HCT116 (cell line): ENCODE data around the gene SCN7A. TPM values are rescaled to one million over a fixed set of nuclear protein-coding genes. Genes with fewer than 3 reads are reported as not detected.
A peak's percentile ranks its signal among the peaks of the same experiment; 100 is the strongest.

Source experiments
- ATAC-seq: fragments of 200-7000 bp; cut with Tn5 transposase; 2 replicates; pipeline ENCODE4 v1.9.1; 2020; ENCODE audit warnings: mild to moderate bottlenecking, moderate library complexity
- BruUV-seq: library from RNA; stranded (reverse); fragments of 400-500 nt; replicated peaks from 2 replicates; lab custom pipeline; 2021; lab: Mats Ljungman, UMichigan
- CTCF ChIA-PET: fragments of 300-600 bp; sonication (Branson Sonifier 250); formaldehyde crosslinking; loops from one replicate; lab custom pipeline; 2021; ENCODE audit warnings: antibody characterized with exemption; lab: Charles Lee
- POLR2A ChIA-PET: fragments of 300-600, 350-600 bp; sonication (Branson Sonifier 250); formaldehyde crosslinking; loops from one replicate; lab custom pipeline; 2021; ENCODE audit warnings: antibody characterized with exemption; lab: Charles Lee
- RAD21 ChIA-PET, 2 experiments: fragments of 300-600 bp; sonication (Branson Sonifier 250); formaldehyde crosslinking; loops; one replicate each; lab custom pipeline; 2023; ENCODE audit warnings: low total read pairs in 2 of 2; ENCODE audit not compliant: uncharacterized antibody in 2 of 2, unreplicated experiment in 2 of 2, low non-redundant PET in 1 of 2; lab: Charles Lee
- DNase-seq: peaks from one replicate; pipeline ENCODE4 v3.0.0-alpha.2; 2010; ENCODE audit warnings: low read depth, low spot score
- H2AFZ ChIP-seq: fragments of 200-600 bp; shearing (Covaris generic), sonication (generic); 2 replicates; pipeline ENCODE4 v1.6.1; 2017; ENCODE audit warnings: low read depth, mixed run types, mixed read lengths, antibody characterized with exemption, low read length; ENCODE audit not compliant: poor library complexity, severe bottlenecking
- H3K27ac ChIP-seq: 2 replicates; pipeline ENCODE4 v1.5.1; 2012; ENCODE audit warnings: low read depth, low read length
- H3K27me3 ChIP-seq: fragments of 200-600 bp; sonication (generic); 2 replicates; pipeline ENCODE4 v1.6.1; 2016; ENCODE audit warnings: mixed run types, low read length, mixed read lengths; ENCODE audit not compliant: insufficient read depth
- H3K36me3 ChIP-seq, 2 experiments: fragments of 200-500 bp in 1 of 2; fragments of 200-600 bp in 1 of 2; sonication (Bioruptor generic) in 1 of 2; sonication (generic) in 1 of 2; 2 replicates each; pipeline versions ENCODE4 v1.5.1 to v1.6.1; 2014 to 2016; ENCODE audit warnings: low read length in 2 of 2, inconsistent platforms in 1 of 2, mixed read lengths in 1 of 2, mixed run types in 1 of 2; ENCODE audit not compliant: insufficient read depth in 2 of 2, control insufficient read depth in 1 of 2
- H3K4me1 ChIP-seq, 2 experiments: fragments of 200-600 bp in 1 of 2; sonication (generic) in 1 of 2; 2 replicates each; pipeline versions ENCODE4 v1.5.1 to v1.6.1; 2012 to 2017; ENCODE audit warnings: low read length in 2 of 2, inconsistent platforms in 1 of 2, mild to moderate bottlenecking in 1 of 2, mixed read lengths in 1 of 2, mixed run types in 1 of 2, moderate library complexity in 1 of 2; ENCODE audit not compliant: insufficient read depth in 2 of 2, control insufficient read depth in 1 of 2
- H3K4me2 ChIP-seq: fragments of 200-600 bp; sonication (generic); 2 replicates; pipeline ENCODE4 v1.6.1; 2017; ENCODE audit warnings: mixed run types, low read length, mixed read lengths
- H3K4me3 ChIP-seq, 2 experiments: fragments of 200-600 bp in 1 of 2; sonication (generic) in 1 of 2; replicated peaks in 1 of 2; 2 replicates each; pipeline ENCODE4 v1.5.1; 2011 to 2016; ENCODE audit warnings: low read length in 2 of 2, control low read depth in 1 of 2, low read depth in 1 of 2, mild to moderate bottlenecking in 1 of 2, mixed read lengths in 1 of 2, mixed run types in 1 of 2
- H3K79me2 ChIP-seq: fragments of 200-600 bp; sonication (generic); 2 replicates; pipeline ENCODE4 v1.6.1; 2017; ENCODE audit warnings: mild to moderate bottlenecking, mixed run types, low read length, moderate library complexity, mixed read lengths; ENCODE audit not compliant: insufficient read depth
- H3K9ac ChIP-seq: fragments of 200-600 bp; sonication (generic); 2 replicates; pipeline ENCODE4 v1.6.1; 2016; ENCODE audit warnings: low read length, mixed read lengths
- H3K9me2 ChIP-seq: fragments of 200-600 bp; sonication (generic), shearing (Covaris generic); 2 replicates; pipeline ENCODE4 v1.6.1; 2017; ENCODE audit warnings: mixed run types, mild to moderate bottlenecking, moderate library complexity; ENCODE audit not compliant: insufficient read depth
- H3K9me3 ChIP-seq, 2 experiments: fragments of 200-500 bp in 1 of 2; fragments of 200-600 bp in 1 of 2; sonication (Bioruptor generic) in 1 of 2; sonication (generic) in 1 of 2; 2 replicates each; pipeline ENCODE4 v1.6.1; 2014 to 2017; ENCODE audit warnings: low read length in 2 of 2, mixed read lengths in 2 of 2, inconsistent platforms in 1 of 2, low read depth in 1 of 2, mild to moderate bottlenecking in 1 of 2, mixed run types in 1 of 2, moderate library complexity in 1 of 2; ENCODE audit not compliant: control insufficient read depth in 1 of 2, insufficient read depth in 1 of 2
- H4K20me1 ChIP-seq: fragments of 200-600 bp; sonication (generic), shearing (Covaris generic); 2 replicates; pipeline ENCODE4 v1.6.1; 2017; ENCODE audit warnings: mixed run types, mild to moderate bottlenecking, moderate library complexity; ENCODE audit not compliant: insufficient read depth
- ATF3 ChIP-seq: IDR thresholded peaks from 2 replicates; pipeline ENCODE4 v1.6.1; 2012
- CEBPB ChIP-seq: IDR thresholded peaks from 2 replicates; pipeline ENCODE4 v1.6.1; 2012; ENCODE audit warnings: low read depth
- CTCF ChIP-seq, 3 experiments: fragments of 200-600 bp in 1 of 3; sonication (generic) in 1 of 3; IDR thresholded peaks in 2 of 3; conservative IDR thresholded peaks in 1 of 3; 2 replicates each; pipeline ENCODE4 v1.5.1; 2012 to 2017; ENCODE audit warnings: low read depth in 2 of 3, low read length in 2 of 3, antibody characterized with exemption in 1 of 3, borderline replicate concordance in 1 of 3, control low read depth in 1 of 3, mild to moderate bottlenecking in 1 of 3, mixed read lengths in 1 of 3, mixed run types in 1 of 3, moderate library complexity in 1 of 3; ENCODE audit not compliant: insufficient read depth in 1 of 3
- EGR1 ChIP-seq: IDR thresholded peaks from 2 replicates; pipeline ENCODE4 v1.6.1; 2012; ENCODE audit warnings: low read depth
- ELF1 ChIP-seq: IDR thresholded peaks from 2 replicates; pipeline ENCODE4 v1.6.1; 2012; ENCODE audit warnings: low read depth, borderline replicate concordance
- EZH2 ChIP-seq: fragments of 200-600 bp; sonication (generic); IDR thresholded peaks from 2 replicates; pipeline ENCODE4 v1.6.1; 2017; ENCODE audit warnings: antibody characterized with exemption, mixed run types
- EZH2phosphoT487 ChIP-seq: fragments of 200-600 bp; IDR thresholded peaks from 2 replicates; pipeline ENCODE4 v1.6.1; 2018; ENCODE audit warnings: antibody characterized with exemption, borderline replicate concordance
- MAX ChIP-seq: IDR thresholded peaks from 2 replicates; pipeline ENCODE4 v1.6.1; 2012
- POLR2A ChIP-seq: IDR thresholded peaks from 2 replicates; pipeline ENCODE4 v1.7.0; 2011; ENCODE audit warnings: borderline replicate concordance; ENCODE audit not compliant: insufficient read depth, insufficient read length; ENCODE audit errors: extremely low read depth
- RAD21 ChIP-seq: IDR thresholded peaks from 2 replicates; pipeline ENCODE4 v1.6.1; 2012; ENCODE audit warnings: low read depth, mild to moderate bottlenecking
- REST ChIP-seq: IDR thresholded peaks from 2 replicates; pipeline ENCODE4 v1.6.1; 2012; ENCODE audit warnings: low read depth
- SIN3A ChIP-seq: IDR thresholded peaks from 2 replicates; pipeline ENCODE4 v1.6.1; 2012; ENCODE audit warnings: low read depth
- SP1 ChIP-seq: IDR thresholded peaks from 2 replicates; pipeline ENCODE4 v1.6.1; 2012; ENCODE audit warnings: low read depth
- SRF ChIP-seq: IDR thresholded peaks from 2 replicates; pipeline ENCODE4 v1.6.1; 2012; ENCODE audit warnings: low read depth
- TCF7L2 ChIP-seq: IDR thresholded peaks from 2 replicates; pipeline ENCODE4 v1.7.0; 2011; ENCODE audit warnings: borderline replicate concordance, inconsistent platforms; ENCODE audit not compliant: insufficient read depth, insufficient read length; ENCODE audit errors: extremely low read depth
- YY1 ChIP-seq: IDR thresholded peaks from 2 replicates; pipeline ENCODE4 v1.6.1; 2011; ENCODE audit warnings: low read length, low read depth, moderate library complexity, mild to moderate bottlenecking; ENCODE audit not compliant: insufficient replicate concordance; ENCODE audit errors: extremely low read depth
- ZBTB33 ChIP-seq: IDR thresholded peaks from 2 replicates; pipeline ENCODE4 v1.6.1; 2011; ENCODE audit warnings: mild to moderate bottlenecking, low read length, moderate library complexity; ENCODE audit not compliant: insufficient replicate concordance; ENCODE audit errors: extremely low read depth
- ZFX ChIP-seq: fragments of 450-650 bp; IDR thresholded peaks from 2 replicates; pipeline ENCODE4 v1.6.1; 2017
- ZNF274 ChIP-seq: fragments of 200-500 bp; sonication (Bioruptor generic); IDR thresholded peaks from 2 replicates; pipeline ENCODE4 v1.6.1; 2014; ENCODE audit warnings: mild to moderate bottlenecking, low read depth, low read length, inconsistent platforms
- intact Hi-C: fragments of 100-400 bp; cut with micrococcal nuclease; formaldehyde crosslinking; loops from 2 replicates; pipeline ENCODE4 v1.10.0; 2022
- total RNA-seq: library from RNA; stranded (reverse); gene quantifications from one replicate; pipeline ENCODE4 v1.2.1, GENCODE V29; 2021; ENCODE audit not compliant: unreplicated experiment

Gene SCN7A
- total RNA-seq, 1 experiment from 2014 or later, result 0.07 TPM

GRCh38 chr2:166418853-166419615, 75.0 kb downstream of the SCN7A start:
- Histone ChIP-seq H3K4me1 (no peaks in the 10 kb centered on the region), H3K9me3 (no peaks in the 10 kb centered on the region), H2AFZ (no peak overlapping the region), H3K36me3 (no peaks in the 10 kb centered on the region), H3K4me3 (no peak overlapping the region), H3K27me3 (no peaks in the 10 kb centered on the region; the same call in 1 of the 2 replicates), H3K9me2 (no peaks in the 10 kb centered on the region), H3K4me2 (no peak overlapping the region), H4K20me1 (no peaks in the 10 kb centered on the region), H3K79me2 (no peaks in the 10 kb centered on the region), H3K9ac (no peak overlapping the region), H3K27ac (no peak overlapping the region)
- TF ChIP-seq ZNF274 (no peak), EZH2phosphoT487 (no peak), ELF1 (no peak), ZFX (no peak), CTCF (IDR thresholded peaks at IDR 0.05 in 2 of 3, conservative IDR thresholded peaks at IDR 0.05 in 1 of 3; ENCODE audit: borderline replicate concordance in 1 of 3, insufficient read depth in 1 of 3, low read depth in 2 of 3, low read length in 2 of 3) (no peak), SIN3A (no peak), ATF3 (no peak), EZH2 (no peak), MAX (no peak), EGR1 (no peak), RAD21 (no peak), CEBPB (no peak), ZBTB33 (no peak), POLR2A (no peak), SP1 (no peak), REST (no peak), TCF7L2 (no peak), YY1 (no peak), SRF (no peak)
- no TSS peak for BruUV-seq
- RAD21 ChIA-PET, result interaction anchor here (0.8 to 0.9 kb wide), 2 partner anchors 58 kb away, joined by 3 to 4 read pairs; no protein-coding TSS in a partner anchor
- intact Hi-C loops, result loop anchor here (1.0 to 5.0 kb wide), 4 partner anchors 58 to 467 kb away; partner anchors contain the start of gene TTC21B
- CTCF ChIA-PET, result interaction anchor here (0.8 to 2.2 kb wide), 15 partner anchors 8 to 464 kb away, joined by 3 to 20 read pairs (median 5); partner anchors contain the start of gene SCN1A
- ATAC-seq, result peak; percentile 69
- DNase-seq, result no peak
- POLR2A ChIA-PET, result no interaction called here
